C4-2B (cell line): ENCODE data around the gene SLX1A.
"Not testable (repeated sequence)": the region's sequence is repeated elsewhere in the genome, so short reads cannot be mapped to it uniquely, and the experiment has no call there.

Source experiments
- H3K27ac ChIP-seq: fragments of 450-650 bp; 2 replicates; pipeline ENCODE4 v1.5.1; 2017
- CTCF ChIP-seq: fragments of 450-650 bp; conservative IDR thresholded peaks from 2 replicates; pipeline ENCODE4 v1.5.1; 2017; ENCODE audit warnings: mild to moderate bottlenecking
- ZFX ChIP-seq: fragments of 450-650 bp; IDR thresholded peaks from 2 replicates; pipeline ENCODE4 v1.6.1; 2017

Gene SLX1A

GRCh38 chr16:30152517-30152916, 41.2 kb upstream of the SLX1A start:
- TF ChIP-seq CTCF (no peak), ZFX (no peak)
- H3K27ac ChIP-seq: no peak overlapping the region

- no peak for TF ChIP-seq ZFX
- TF ChIP-seq CTCF: no peak
- H3K27ac ChIP-seq: no peak overlapping the region
These were observed 38.5 kb upstream of the SLX1A start for GRCh38 chr16:30155188-30155587.

- TF ChIP-seq ZFX (no peak), CTCF (no peak)
- no peak overlapping the region for H3K27ac ChIP-seq
These were observed 36.5 kb upstream of the SLX1A start for GRCh38 chr16:30157214-30157613.

GRCh38 chr16:30163538-30163937, 30.1 kb upstream of the SLX1A start:
- TF ChIP-seq CTCF (no peak), ZFX (no peak)
- no peak overlapping the region for H3K27ac ChIP-seq

- no peak overlapping the region for H3K27ac ChIP-seq
- TF ChIP-seq CTCF: no peak
- TF ChIP-seq ZFX: no peak
These were observed 27.3 kb upstream of the SLX1A start for GRCh38 chr16:30166202-30166902.

GRCh38 chr16:30168746-30169145, 24.9 kb upstream of the SLX1A start:
- not testable (repeated sequence) for H3K27ac ChIP-seq

- not testable (repeated sequence) for H3K27ac ChIP-seq
These were observed 24.3 kb upstream of the SLX1A start for GRCh38 chr16:30169416-30169815.

- not testable (repeated sequence) for H3K27ac ChIP-seq
These were observed 23.5 kb upstream of the SLX1A start for GRCh38 chr16:30170145-30170544.

- no peak overlapping the region for H3K27ac ChIP-seq
- TF ChIP-seq ZFX: no peak
These were observed 20.6 kb upstream of the SLX1A start for GRCh38 chr16:30173054-30173453.

- H3K27ac ChIP-seq: not testable (repeated sequence)
These were observed 16.8 kb upstream of the SLX1A start for GRCh38 chr16:30176876-30177275.
